DND-41 (cell line): ENCODE data around the gene CORO6.

Experiments used
- EZH2 ChIP-seq: IDR thresholded peaks from 3 replicates; pipeline ENCODE4 v1.6.1; 2012; ENCODE audit warnings: borderline replicate concordance, low read depth, mild to moderate bottlenecking, moderate library complexity, low read length, inconsistent platforms; ENCODE audit not compliant: severe bottlenecking
- TF ChIP-seq, protein P1 (sequence below): IDR thresholded peaks from 2 replicates; pipeline ENCODE4 v1.5.1; 2012; ENCODE audit warnings: borderline replicate concordance, low read length, moderate library complexity, mild to moderate bottlenecking; ENCODE audit not compliant: poor library complexity, severe bottlenecking; ENCODE audit errors: extremely low read depth

DNA sequence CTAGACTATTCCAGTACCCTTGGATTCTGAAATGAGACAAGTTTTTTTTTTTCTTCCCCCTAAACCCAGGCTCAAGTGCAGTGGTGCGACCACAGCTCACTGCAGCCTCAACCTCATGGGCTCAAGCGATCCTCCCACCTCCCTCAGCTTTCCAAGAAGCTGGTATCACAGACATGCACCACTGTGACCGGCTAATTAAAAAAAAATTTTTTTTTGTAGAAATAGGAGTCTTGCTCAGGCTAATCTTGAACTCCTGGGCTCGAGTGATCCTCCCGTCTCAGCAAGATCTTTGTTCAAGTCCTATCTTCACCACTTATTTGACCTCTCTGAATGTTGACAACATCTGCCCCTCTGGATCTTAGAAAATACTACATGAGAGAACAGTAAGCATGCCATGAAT is 26.6 kb upstream of the CORO6 start:
- TF ChIP-seq, protein P1, sequence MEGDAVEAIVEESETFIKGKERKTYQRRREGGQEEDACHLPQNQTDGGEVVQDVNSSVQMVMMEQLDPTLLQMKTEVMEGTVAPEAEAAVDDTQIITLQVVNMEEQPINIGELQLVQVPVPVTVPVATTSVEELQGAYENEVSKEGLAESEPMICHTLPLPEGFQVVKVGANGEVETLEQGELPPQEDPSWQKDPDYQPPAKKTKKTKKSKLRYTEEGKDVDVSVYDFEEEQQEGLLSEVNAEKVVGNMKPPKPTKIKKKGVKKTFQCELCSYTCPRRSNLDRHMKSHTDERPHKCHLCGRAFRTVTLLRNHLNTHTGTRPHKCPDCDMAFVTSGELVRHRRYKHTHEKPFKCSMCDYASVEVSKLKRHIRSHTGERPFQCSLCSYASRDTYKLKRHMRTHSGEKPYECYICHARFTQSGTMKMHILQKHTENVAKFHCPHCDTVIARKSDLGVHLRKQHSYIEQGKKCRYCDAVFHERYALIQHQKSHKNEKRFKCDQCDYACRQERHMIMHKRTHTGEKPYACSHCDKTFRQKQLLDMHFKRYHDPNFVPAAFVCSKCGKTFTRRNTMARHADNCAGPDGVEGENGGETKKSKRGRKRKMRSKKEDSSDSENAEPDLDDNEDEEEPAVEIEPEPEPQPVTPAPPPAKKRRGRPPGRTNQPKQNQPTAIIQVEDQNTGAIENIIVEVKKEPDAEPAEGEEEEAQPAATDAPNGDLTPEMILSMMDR = no peak
- no peak for TF ChIP-seq EZH2
